Body of pancreas (tissue), 4 donors: ENCODE measurements around the gene TMPRSS9.

Experiments
- POLR2A ChIP-seq, 3 donors: fragments of 450-650 bp; IDR thresholded peaks; one replicate each; pipeline ENCODE4 v1.6.1; 2016; ENCODE audit warnings: antibody characterized with exemption in 3 of 3, mild to moderate bottlenecking in 2 of 3
- TF ChIP-seq, protein P1 (sequence below), 7 experiments: fragments of 450-650 bp in 4 of 7; fragments of 200-600 bp in 3 of 7; sonication (generic) in 3 of 7; IDR thresholded peaks; one replicate each; pipeline ENCODE4 v1.5.1; 2016 to 2019; ENCODE audit warnings: antibody characterized with exemption in 7 of 7

DNA sequence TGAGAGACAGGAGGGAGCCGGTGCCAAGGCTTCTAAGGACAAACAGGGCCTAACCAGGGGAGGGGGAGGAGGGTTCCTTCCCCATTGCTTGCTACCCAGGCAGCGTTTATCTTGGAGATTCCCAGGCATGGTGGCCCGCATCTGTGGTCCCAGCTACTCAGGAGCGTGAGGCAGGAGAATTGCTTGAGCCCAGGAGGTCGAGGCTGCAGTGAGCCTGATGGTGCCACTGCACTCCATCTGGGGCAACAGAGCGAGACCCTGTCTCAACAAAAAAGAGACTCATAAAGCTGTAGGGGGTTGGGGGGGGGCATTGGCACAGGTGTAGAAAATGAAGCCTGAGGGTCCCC is 55.9 kb downstream of the TMPRSS9 start:
- TF ChIP-seq POLR2A (IDR thresholded peaks at IDR 0.05) = no peak
- TF ChIP-seq, protein P1, sequence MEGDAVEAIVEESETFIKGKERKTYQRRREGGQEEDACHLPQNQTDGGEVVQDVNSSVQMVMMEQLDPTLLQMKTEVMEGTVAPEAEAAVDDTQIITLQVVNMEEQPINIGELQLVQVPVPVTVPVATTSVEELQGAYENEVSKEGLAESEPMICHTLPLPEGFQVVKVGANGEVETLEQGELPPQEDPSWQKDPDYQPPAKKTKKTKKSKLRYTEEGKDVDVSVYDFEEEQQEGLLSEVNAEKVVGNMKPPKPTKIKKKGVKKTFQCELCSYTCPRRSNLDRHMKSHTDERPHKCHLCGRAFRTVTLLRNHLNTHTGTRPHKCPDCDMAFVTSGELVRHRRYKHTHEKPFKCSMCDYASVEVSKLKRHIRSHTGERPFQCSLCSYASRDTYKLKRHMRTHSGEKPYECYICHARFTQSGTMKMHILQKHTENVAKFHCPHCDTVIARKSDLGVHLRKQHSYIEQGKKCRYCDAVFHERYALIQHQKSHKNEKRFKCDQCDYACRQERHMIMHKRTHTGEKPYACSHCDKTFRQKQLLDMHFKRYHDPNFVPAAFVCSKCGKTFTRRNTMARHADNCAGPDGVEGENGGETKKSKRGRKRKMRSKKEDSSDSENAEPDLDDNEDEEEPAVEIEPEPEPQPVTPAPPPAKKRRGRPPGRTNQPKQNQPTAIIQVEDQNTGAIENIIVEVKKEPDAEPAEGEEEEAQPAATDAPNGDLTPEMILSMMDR (IDR thresholded peaks at IDR 0.05) = no peak
